Muscle layer of colon (tissue), 2 donors: ENCODE measurements around the gene NAT14.

Experiments
- H3K27ac ChIP-seq: one replicate; pipeline ENCODE4 v1.7.0; 2013; ENCODE audit warnings: low read depth, mild to moderate bottlenecking, low read length, moderate library complexity
- H3K27me3 ChIP-seq, 2 donors: one replicate each; pipeline ENCODE4 v1.7.0; 2013; ENCODE audit warnings: low read length in 2 of 2, mild to moderate bottlenecking in 2 of 2; ENCODE audit not compliant: insufficient read depth in 2 of 2, control insufficient read depth in 1 of 2
- H3K36me3 ChIP-seq: one replicate; pipeline ENCODE4 v1.7.0; 2013; ENCODE audit warnings: mild to moderate bottlenecking, low read length; ENCODE audit not compliant: insufficient read depth
- H3K4me1 ChIP-seq: one replicate; pipeline ENCODE4 v1.7.0; 2013; ENCODE audit warnings: mild to moderate bottlenecking, low read length; ENCODE audit not compliant: insufficient read depth
- H3K4me3 ChIP-seq, 2 donors: one replicate each; pipeline ENCODE4 v1.7.0; 2013; ENCODE audit warnings: low read length in 2 of 2, low read depth in 1 of 2, mild to moderate bottlenecking in 1 of 2, moderate library complexity in 1 of 2
- H3K9ac ChIP-seq: one replicate; pipeline ENCODE4 v1.7.0; 2013; ENCODE audit warnings: low read length
- H3K9me3 ChIP-seq: one replicate; pipeline ENCODE4 v1.7.0; 2013; ENCODE audit warnings: mild to moderate bottlenecking, low read length
- donor health status: abdominal sarcoma.
- donor health status: Adenocarcinoma of cecum.

Gene NAT14

DNA sequence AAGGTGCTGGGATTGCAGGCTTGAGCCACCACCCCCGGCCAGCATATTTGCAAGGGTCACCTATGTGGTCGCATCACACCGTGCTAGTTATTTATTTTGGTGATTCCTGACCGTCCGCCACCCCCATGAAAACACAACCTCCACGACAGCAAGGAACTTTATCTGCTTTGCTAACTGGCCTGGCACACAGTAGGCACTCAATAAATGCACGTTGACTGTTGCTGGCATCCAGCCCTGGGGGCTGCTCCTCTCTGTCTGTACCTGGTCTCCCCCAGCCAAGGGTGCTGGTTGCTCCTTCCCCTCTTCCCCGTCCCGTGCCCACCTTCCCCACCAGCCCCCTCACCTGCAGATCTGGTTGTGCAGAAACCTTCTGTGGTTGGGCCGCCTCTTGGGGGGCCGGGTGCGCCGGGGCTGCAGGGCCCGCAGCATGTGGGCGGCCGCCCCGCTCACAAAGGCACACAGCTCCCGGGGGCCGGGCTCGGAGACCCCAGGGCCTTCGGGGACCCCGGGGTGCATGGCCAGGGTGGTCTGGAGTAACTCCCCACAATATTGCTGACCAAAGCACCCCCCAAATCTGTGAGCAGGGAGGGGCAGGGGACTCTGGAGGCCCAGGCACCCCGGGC is 20.8 kb upstream of the NAT14 start:
- Histone ChIP-seq H3K4me3 (no peak overlapping the region), H3K36me3 (no peaks in the 10 kb centered on the region), H3K9me3 (no peaks in the 10 kb centered on the region), H3K9ac (no peak overlapping the region), H3K4me1 (peaks cover 17% of the 10 kb centered on the region), H3K27ac (no peak overlapping the region), H3K27me3 (no peaks in the 10 kb centered on the region)

DNA sequence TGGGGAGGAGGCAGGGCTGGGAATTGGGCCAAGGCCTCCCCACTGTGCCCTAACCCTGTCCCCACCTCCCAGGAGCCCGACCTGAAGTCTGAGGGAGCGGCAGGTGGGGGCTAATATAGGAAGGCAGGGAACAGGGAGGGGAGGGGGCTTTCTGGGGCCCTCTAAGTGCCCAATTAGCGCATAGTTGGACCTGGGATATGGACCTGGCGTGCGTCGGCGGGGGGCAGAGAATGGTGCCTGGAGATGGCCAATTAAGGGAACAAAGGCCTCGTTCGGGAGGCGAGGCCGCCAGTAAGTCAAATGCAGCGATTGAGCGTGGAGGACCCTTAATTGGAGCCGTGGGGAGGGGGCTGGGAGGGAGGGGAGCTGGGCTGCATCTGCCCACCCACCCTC is 20.3 kb upstream of the NAT14 start, which contains the start of gene C19orf85:
C19orf85 (minus strand) TSS at position 90 of the 393 bp plus-strand sequence. CDS start 197 bp downstream, outside the sequence.
- Histone ChIP-seq H3K4me3 (no peak within 1 kb of the TSS), H3K4me1 (peaks cover 13% of the 10 kb centered on the region), H3K9me3 (no peaks in the 10 kb centered on the region), H3K9ac (no peak within 1 kb of the TSS), H3K27ac (no peak within 1 kb of the TSS), H3K36me3 (no peaks in the 10 kb centered on the region), H3K27me3 (no peaks in the 10 kb centered on the region)

DNA sequence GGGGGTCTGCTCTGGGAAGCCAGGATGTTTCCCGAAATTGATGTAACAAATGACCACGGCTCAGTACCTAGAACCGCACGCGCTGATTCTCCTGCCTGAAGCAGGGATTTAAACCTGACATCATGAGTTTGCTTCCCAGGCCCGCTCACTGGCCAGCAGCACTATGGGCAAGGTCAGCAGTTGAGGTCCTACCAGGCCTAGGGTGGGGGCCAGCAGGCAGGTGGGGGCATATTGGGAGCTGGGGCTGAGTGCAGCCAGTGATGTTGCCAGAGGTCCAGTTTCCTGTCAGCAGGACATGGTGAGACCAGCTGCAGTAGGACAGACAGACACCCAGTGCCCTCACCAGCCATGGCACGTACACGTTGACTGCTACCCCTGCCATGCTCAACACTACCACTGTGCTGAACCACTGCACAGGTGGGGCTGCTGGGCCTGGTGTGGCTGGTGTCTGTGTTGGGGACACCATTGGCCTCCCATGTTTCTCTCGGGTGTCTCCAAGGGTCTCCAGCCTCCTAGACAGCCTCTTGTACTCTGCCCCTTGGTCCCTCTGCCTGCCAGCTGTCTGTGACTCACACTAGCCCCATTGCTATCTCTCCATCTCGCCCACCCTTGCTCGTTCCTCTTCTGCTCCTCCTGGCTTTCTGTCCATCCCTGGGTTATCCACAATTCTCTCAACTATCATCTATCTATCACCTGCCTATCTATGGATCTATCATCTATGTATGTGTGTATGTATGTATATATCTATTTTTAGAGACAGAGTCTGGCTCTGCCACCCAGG is 19.3 kb upstream of the NAT14 start:
- H3K4me3 ChIP-seq = no peak overlapping the region
- no peaks in the 10 kb centered on the region for H3K27me3 ChIP-seq

DNA sequence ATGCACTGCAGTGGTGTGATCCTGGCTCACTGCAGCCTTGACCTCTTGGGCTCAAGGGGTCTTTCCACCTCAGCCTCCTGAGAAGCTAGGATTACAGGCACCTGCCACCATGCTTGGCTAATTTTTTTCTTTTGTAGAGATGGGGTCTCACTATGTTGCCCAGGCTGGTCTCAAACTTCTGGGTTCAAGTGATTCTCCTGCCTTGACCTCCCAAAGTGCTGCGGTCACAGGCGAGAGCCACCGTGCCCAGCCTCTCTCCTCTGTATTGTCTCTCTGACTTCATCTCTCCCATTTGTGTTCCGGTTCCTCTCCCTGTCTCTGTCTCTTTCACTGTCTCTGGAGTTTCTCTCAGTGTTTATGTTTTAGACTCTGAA is 18.8 kb upstream of the NAT14 start:
- H3K27ac ChIP-seq = no peak overlapping the region
- no peaks in the 10 kb centered on the region for H3K9me3 ChIP-seq
- peaks cover 5% of the 10 kb centered on the region for H3K4me1 ChIP-seq
- no peaks in the 10 kb centered on the region for H3K27me3 ChIP-seq
- no peak overlapping the region for H3K9ac ChIP-seq
- no peak overlapping the region for H3K4me3 ChIP-seq
- no peaks in the 10 kb centered on the region for H3K36me3 ChIP-seq

More for the DNA sequence above, 19.3 kb upstream of the NAT14 start:
- Histone ChIP-seq H3K4me1 (peaks cover 5% of the 10 kb centered on the region), H3K9ac (no peak overlapping the region), H3K27ac (no peak overlapping the region), H3K36me3 (no peaks in the 10 kb centered on the region), H3K9me3 (no peaks in the 10 kb centered on the region)

DNA sequence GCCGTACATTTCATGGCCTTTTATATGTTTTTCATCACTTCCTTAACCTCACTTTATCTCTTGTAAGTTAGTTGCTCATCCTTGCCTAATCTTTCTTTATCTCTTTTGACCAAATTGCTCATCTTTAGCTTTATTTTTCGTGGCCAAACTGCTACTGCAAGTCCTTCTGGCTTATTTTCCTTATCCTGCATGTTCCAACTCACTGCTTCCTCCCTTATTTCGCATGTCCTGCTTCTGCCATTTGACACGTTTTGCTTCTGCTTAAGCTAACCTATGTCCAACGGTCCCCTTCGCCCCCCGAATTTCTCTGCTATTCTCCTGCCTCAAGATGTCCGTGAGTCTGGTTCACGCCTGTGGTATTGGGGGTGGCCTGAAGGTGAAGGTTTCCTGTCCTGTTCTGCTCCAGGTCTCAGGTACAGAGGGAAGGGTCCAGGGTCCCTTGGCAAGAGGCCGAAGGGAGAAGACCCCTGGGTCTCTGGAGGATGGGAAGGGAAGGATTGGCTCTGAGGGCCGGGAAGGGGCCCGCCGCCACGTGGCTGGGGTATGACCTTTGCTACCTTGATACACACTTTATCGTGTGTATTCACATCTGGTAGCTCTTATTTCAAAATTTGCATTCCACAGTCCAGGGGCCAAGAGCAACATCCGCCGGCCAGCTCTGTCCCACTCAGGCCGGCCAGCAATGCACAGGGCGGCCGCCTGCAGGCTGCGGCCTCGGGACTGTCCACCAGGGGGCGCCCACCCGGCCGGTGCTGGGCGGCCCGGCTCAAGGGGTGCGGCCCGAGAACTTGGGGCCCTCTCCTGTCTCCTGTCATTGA is 17.5 kb upstream of the NAT14 start:
- Histone ChIP-seq H3K27me3 (no peaks in the 10 kb centered on the region), H3K4me3 (no peak overlapping the region), H3K36me3 (no peaks in the 10 kb centered on the region), H3K4me1 (peaks cover 5% of the 10 kb centered on the region), H3K9me3 (no peaks in the 10 kb centered on the region), H3K9ac (no peak overlapping the region), H3K27ac (no peak overlapping the region)

DNA sequence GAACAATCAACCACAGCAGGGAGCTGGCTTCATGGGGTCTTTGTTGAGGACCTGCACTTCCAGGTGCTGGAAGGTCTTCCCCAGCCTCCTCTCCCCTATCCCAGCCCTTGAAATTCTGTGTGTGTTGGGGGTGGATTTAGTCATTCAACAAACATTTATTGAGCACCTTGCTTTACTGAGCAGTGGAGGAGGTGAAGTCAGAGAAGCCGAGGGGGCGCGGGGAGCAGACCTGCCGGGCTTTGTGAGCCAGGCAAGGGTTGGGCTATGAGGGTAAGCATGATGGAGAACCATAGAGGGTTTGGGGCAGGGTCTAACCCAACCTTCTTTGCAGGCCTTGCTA is 17.0 kb upstream of the NAT14 start:
- H3K9ac ChIP-seq = no peak overlapping the region
- no peaks in the 10 kb centered on the region for H3K9me3 ChIP-seq
- H3K27ac ChIP-seq = no peak overlapping the region
- no peak overlapping the region for H3K4me3 ChIP-seq
- no peaks in the 10 kb centered on the region for H3K36me3 ChIP-seq
- peaks cover 5% of the 10 kb centered on the region for H3K4me1 ChIP-seq
- H3K27me3 ChIP-seq = no peaks in the 10 kb centered on the region

DNA sequence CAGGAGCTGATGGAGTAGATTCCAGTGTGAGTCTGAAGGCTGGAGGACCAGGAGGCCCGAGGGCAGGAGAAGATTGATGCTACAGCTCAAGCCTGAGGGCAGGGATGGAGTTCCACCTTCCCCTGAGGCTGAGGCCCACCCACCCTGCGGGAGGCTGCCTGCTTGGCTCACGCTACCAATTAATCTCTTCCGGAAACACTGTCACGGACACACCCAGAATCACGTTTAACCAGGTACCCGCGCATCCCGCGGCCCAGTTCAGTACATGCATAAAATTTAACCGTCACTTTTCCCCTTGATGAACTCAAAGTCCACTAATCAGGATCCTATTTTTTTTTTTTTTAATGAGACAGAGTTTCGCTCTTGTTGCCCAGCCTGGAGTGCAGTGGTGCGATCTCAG is 13.7 kb upstream of the NAT14 start:
- no peaks in the 10 kb centered on the region for H3K9me3 ChIP-seq
- no peak overlapping the region for H3K27ac ChIP-seq
- H3K4me1 ChIP-seq = peaks cover 11% of the 10 kb centered on the region
- H3K9ac ChIP-seq = no peak overlapping the region
- H3K4me3 ChIP-seq = no peak overlapping the region
- H3K27me3 ChIP-seq = no peaks in the 10 kb centered on the region
- no peaks in the 10 kb centered on the region for H3K36me3 ChIP-seq

DNA sequence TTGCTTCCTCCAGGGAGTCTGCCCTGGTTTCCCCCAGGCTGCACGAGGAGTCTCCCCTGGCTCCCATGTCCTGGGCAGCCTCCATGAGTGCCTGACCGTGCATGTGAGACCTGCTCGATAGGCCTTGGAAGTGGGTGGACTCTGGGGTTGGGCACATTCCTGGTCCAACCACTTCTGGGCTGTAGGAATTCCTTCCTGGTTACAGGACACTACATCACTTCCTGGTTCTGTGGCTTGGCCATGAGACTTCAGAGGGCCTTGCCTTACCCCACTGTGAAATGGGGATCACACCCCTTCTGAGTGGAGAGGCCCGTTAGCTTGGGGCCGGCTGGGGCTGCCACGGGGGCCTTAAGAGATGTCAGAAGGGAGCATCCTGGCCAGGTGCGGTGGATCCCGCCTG is 12.5 kb upstream of the NAT14 start:
- H3K27ac ChIP-seq = no peak overlapping the region
- H3K36me3 ChIP-seq = no peaks in the 10 kb centered on the region
- H3K9ac ChIP-seq = no peak overlapping the region
- no peak overlapping the region for H3K4me3 ChIP-seq
- H3K4me1 ChIP-seq = peaks cover 14% of the 10 kb centered on the region
- H3K9me3 ChIP-seq = no peaks in the 10 kb centered on the region
- no peaks in the 10 kb centered on the region for H3K27me3 ChIP-seq

DNA sequence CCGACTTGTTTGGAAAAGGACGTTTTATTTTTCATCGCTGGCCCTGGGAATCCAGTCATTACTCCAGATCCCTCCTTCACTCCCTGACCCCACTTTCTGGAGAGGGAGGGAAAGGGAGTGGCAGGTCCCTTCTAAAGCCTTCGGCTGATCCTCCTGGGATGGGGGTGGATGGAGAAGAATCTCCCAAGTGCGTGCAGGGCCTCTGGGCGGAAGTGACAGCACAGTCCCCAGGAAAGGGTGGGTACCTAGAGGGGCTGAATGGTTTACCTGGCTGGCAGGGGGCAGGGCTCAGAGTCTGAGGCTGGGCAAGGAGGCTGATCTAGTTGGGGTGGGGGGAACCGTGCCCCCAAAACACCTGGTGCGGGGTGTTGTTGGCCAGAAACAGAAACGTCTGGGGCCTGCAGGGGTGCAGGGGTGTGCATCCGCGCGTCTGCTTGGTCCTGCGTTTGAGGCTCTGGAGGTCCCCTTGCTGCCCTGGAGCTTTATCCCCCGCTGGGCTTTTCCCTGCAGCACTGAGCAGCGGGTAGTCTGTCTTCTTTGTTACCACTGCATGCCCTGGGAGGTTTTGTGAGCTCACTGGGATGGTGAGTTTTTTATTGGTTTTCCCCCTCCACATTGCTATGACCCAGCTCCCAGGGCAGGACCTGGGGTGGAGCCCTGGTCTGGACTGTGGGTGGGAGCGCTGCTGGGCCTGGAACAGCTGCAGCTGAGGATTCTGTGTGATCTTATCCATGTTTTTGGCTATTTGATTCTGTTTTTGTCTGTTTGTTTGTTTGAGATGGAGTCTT is 11.6 kb upstream of the NAT14 start:
- no peaks in the 10 kb centered on the region for H3K27me3 ChIP-seq
- no peaks in the 10 kb centered on the region for H3K36me3 ChIP-seq
- no peaks in the 10 kb centered on the region for H3K9me3 ChIP-seq
- peaks cover 17% of the 10 kb centered on the region for H3K4me1 ChIP-seq
- no peak overlapping the region for H3K4me3 ChIP-seq
- H3K9ac ChIP-seq = no peak overlapping the region
- no peak overlapping the region for H3K27ac ChIP-seq

DNA sequence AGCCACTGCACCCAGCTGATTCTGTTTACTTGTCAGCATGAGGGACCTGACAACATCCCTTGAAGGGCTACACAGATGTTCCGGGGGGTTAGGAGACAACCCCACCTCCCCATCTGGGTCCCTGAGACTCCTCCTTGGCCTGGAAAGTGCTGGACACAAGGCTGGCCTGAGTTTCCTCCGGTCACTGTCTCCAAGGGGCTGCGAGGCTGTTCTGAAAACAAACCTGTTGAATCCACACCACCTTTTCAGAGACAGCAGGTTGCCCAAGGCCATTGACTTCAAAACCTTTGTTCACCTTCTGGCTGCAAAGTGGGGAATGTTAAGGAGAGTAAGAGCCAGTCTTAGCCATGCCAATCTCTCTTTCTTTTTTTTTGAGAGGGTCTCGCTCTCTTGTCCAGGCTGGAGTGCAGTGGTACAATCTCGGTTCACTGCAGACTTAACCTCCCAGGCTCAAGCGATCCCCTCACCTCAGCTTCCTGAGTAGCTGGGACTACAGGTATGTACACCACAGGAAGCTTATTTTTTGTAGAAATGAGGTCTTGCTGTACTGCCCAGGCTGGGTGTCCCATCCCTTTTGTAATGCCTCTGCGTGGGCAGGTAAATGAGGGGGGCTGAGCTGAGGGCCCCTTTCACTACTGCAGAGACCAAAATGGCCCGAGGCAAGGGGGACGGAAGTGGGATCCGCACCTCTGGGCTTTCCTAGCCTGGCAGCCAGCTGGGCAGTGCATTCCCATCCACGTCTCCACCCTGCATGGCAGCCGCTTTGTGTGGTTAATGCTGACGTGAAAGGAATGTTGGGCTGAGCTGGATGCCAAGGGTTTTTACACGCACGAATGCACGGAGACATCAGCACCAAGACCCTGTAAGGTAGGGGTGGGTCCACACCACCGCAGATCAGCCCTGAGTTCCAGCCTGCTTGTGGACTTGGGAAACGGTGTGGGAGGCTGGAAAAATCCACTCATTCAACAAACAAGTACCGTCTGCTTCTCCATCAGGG is 10.4 kb upstream of the NAT14 start:
- Histone ChIP-seq H3K9me3 (no peaks in the 10 kb centered on the region), H3K36me3 (no peaks in the 10 kb centered on the region), H3K9ac (no peak overlapping the region), H3K4me3 (no peak overlapping the region), H3K27me3 (no peaks in the 10 kb centered on the region), H3K4me1 (peaks cover 17% of the 10 kb centered on the region), H3K27ac (no peak overlapping the region)
